Left renal pelvis (tissue), 4 donors: ENCODE measurements around the gene CST6. TPM values are rescaled to one million over a fixed set of nuclear protein-coding genes. Genes with fewer than 3 reads are reported as not detected.

ENCODE experiments used
- polyA plus RNA-seq, 4 donors: library from polyadenylated mRNA; unstranded; fragments of 120-200 nt; gene quantifications; one replicate each; pipeline ENCODE4 v1.2.1, GENCODE V29; 2013; ENCODE audit not compliant: insufficient read length in 4 of 4

The CST6 gene
- polyA plus RNA-seq, 4 donors: not detected

Other genes with a start within 250 kb of the CST6 start
- gene AP5B1, start 231.0 kb upstream of the CST6 start, polyA plus RNA-seq: 1 to 10 TPM; 2.7 to 9.7 (median 6.0) TPM
- gene OVOL1, start 224.9 kb upstream of the CST6 start, polyA plus RNA-seq: 10 to 100 TPM in 2 of 4 donors, 1 to 10 TPM in 1, under 1 TPM in 1; 0.23 to 15.9 (median 9.9) TPM
- gene SNX32, start 178.0 kb upstream of the CST6 start, polyA plus RNA-seq: 1 to 10 TPM; 2.0 to 4.1 (median 2.9) TPM
- gene CFL1, start 153.8 kb upstream of the CST6 start, polyA plus RNA-seq: 100 to 1,000 TPM; 672 to 810 (median 730) TPM
- gene MUS81, start 151.6 kb upstream of the CST6 start, polyA plus RNA-seq: 10 to 100 TPM; 40.5 to 64.2 (median 48.2) TPM
- gene EFEMP2, start 139.2 kb upstream of the CST6 start, polyA plus RNA-seq: 100 to 1,000 TPM; 102 to 212 (median 121) TPM
- 1 to 10 TPM in 2 of 4 donors, under 1 TPM in 2; 0.92 to 1.4 (median 1.1) TPM for gene CTSW, start 132.2 kb upstream of the CST6 start, polyA plus RNA-seq
- gene FIBP, start 123.5 kb upstream of the CST6 start, polyA plus RNA-seq: 10 to 100 TPM; 65.4 to 95.5 (median 90.1) TPM
- 10 to 100 TPM in 2 of 4 donors, 1 to 10 TPM in 2; 4.8 to 15.0 (median 9.7) TPM for gene CCDC85B, start 121.3 kb upstream of the CST6 start, polyA plus RNA-seq
- gene FOSL1, start 111.6 kb upstream of the CST6 start, polyA plus RNA-seq: under 1 TPM in 2 of 4 donors, not detected in 2; 0.23 to 0.30 TPM
- 10 to 100 TPM; 36.8 to 50.2 (median 38.8) TPM for gene C11orf68, start 92.9 kb upstream of the CST6 start, polyA plus RNA-seq
- 100 to 1,000 TPM in 1 of 4 donors, 10 to 100 TPM in 3; 73.8 to 106 (median 81.9) TPM for gene DRAP1, start 92.6 kb upstream of the CST6 start, polyA plus RNA-seq
- not detected for gene TSGA10IP, start 66.5 kb upstream of the CST6 start, polyA plus RNA-seq
- 10 to 100 TPM; 41.9 to 57.8 (median 47.7) TPM for gene SART1, start 50.3 kb upstream of the CST6 start, polyA plus RNA-seq
- gene EIF1AD, start 9.9 kb upstream of the CST6 start, polyA plus RNA-seq: 10 to 100 TPM; 18.6 to 31.6 (median 27.8) TPM
- 100 to 1,000 TPM; 256 to 283 (median 266) TPM for gene BANF1, start 9.5 kb upstream of the CST6 start, polyA plus RNA-seq
- gene CATSPER1, start 14.5 kb downstream of the CST6 start, polyA plus RNA-seq: not detected
- 1 to 10 TPM; 3.5 to 7.1 (median 4.3) TPM for gene GAL3ST3, start 37.2 kb downstream of the CST6 start, polyA plus RNA-seq
- 100 to 1,000 TPM; 185 to 261 (median 236) TPM for gene SF3B2, start 40.4 kb downstream of the CST6 start, polyA plus RNA-seq
- 10 to 100 TPM; 43.6 to 60.4 (median 49.3) TPM for gene PACS1, start 58.3 kb downstream of the CST6 start, polyA plus RNA-seq
- 10 to 100 TPM; 16.3 to 29.2 (median 18.9) TPM for gene KLC2, start 245.7 kb downstream of the CST6 start, polyA plus RNA-seq